Pancreas (tissue), 10 donors: ENCODE measurements around the gene EGFR. TPM values are rescaled to one million over a fixed set of nuclear protein-coding genes. Genes with fewer than 3 reads are reported as not detected.

Experiments used
- ATAC-seq, 4 donors: fragments of 200-7000 bp; cut with Tn5 transposase; one replicate each; pipeline versions ENCODE4 v1.8.0 to v1.9.1; 2020; ENCODE audit warnings: mild to moderate bottlenecking in 4 of 4, moderate library complexity in 4 of 4
- DNase-seq, 6 donors: peaks; one replicate each; pipeline ENCODE4 v3.0.0-alpha.2; 2020
- FAIRE-seq: peaks from 2 replicates; lab custom pipeline; 2012; peaks lifted over from hg19 to GRCh38; lab: Jason Lieb, UNC
- H3K27ac ChIP-seq, 4 donors: fragments of 200-600 bp; sonication (generic); 1 replicate in 3 of 4; 2 replicates in 1 of 4; pipeline versions ENCODE4 v1.5.0 to v1.8.0; 2020
- H3K27me3 ChIP-seq, 4 donors: fragments of 200-600 bp; one replicate each; pipeline ENCODE4 v1.8.0; 2021
- H3K36me3 ChIP-seq, 3 donors: fragments of 200-600 bp; sonication (generic) in 1 of 3; one replicate each; pipeline versions ENCODE4 v1.5.0 to v1.8.0; 2020 to 2021
- H3K4me1 ChIP-seq, 3 donors: fragments of 200-600 bp; one replicate each; pipeline ENCODE4 v1.8.0; 2021
- H3K4me3 ChIP-seq, 4 donors: fragments of 200-600 bp; sonication (generic) in 2 of 4; one replicate each; pipeline versions ENCODE4 v1.5.0 to v1.8.0; 2020 to 2021
- H3K9me3 ChIP-seq, 4 donors: fragments of 200-600 bp; one replicate each; pipeline ENCODE4 v1.8.0; 2021
- WGBS, 2 donors: extraction: QIAGEN DNeasy Blood & Tissue Kit; methylation state at CpG; one replicate each; pipeline ENCODE4 v1.1.7; 2013; 5-methylcytosine and 5-hydroxymethylcytosine counted together
- intact Hi-C, 3 donors: fragments of 100-400 bp; cut with DNase I; formaldehyde crosslinking; loops; one replicate each; pipeline versions ENCODE4 v1.11.1 to v1.14.2; 2022
- polyA plus RNA-seq, 2 donors: library from polyadenylated mRNA; stranded (reverse); fragments of 200-250 nt; gene quantifications; one replicate each; pipeline ENCODE4 v1.2.3, GENCODE V29; 2013
- total RNA-seq, 6 donors: library from RNA; stranded (reverse); fragmentation: NEBNext Ultra II Directional in 4 of 6; extraction: Animal tissue kit (Norgen Biotek cat#: 25700) in 4 of 6; gene quantifications; one replicate each; pipeline versions ENCODE4 v1.2.1 to v1.2.4, GENCODE V29; 2021 to 2023
- TF ChIP-seq, protein P1 (sequence below), 4 donors: fragments of 200-600 bp; sonication (generic) in 3 of 4; IDR thresholded peaks; one replicate each; pipeline versions ENCODE4 v1.5.0 to v1.8.0; 2021; ENCODE audit warnings: antibody characterized with exemption in 4 of 4
- donor health status: healthy with polysubstance abuse.
- donor health status: DM: no; HTN: no; CAD: no; lungs with moderate emphysema.
- donor health status: DM: no; HTN: no; CAD: no.
- donor health status: control.
- donor health status: control.
- donor health status: Bipolar disorder and iron deficiency.
- donor health status: DM: yes; HTN: yes; CAD: no.
- donor health status: DM: no; HTN: no; CAD: no.
- donor health status: DM: no; HTN: no; CAD: no.
- donor health status: DM: yes; HTN: yes; CAD: no.

The EGFR gene
- total and polyA plus RNA-seq, 8 donors, result 5.5 to 38.8 (median 30.3) TPM

DNA sequence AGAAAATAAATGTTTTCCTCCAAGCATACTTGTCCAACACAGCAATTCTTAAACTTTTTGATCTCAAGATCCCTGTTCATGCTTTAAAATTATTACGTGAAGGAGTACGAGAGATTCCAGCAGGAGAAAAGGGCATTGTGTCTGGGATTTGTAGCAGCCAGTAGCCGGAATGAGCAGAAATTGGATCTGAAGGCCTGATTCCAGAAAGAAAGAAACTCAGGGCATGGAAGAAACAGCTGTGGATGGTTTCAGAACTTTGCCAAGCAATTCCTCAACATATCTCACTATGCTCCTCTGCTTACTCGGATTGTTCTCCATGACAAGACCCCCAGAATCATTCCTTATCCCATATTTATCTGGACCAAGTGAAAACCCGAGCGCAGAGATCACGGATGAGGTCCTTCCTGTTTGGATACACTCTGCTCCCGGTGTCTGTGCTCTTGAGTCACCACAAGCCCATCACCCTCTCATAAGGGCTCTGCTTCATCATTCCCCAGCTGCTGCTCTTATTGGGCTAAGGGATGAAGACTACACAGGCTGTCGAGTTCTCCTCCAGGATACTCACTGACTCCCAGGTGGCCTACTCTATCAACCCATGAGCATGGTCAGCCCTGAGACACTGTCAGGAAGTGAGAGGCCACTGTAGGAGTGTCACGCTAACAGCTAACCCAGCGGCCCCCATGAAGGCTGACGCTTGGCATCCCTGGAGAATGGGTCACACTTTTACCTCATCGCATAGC, 225.4 kb downstream of the EGFR start:
- 86 to 87% methylated on average over 13 of the region's 13 CpGs for WGBS, 2 donors
- FAIRE-seq, result no peak

DNA sequence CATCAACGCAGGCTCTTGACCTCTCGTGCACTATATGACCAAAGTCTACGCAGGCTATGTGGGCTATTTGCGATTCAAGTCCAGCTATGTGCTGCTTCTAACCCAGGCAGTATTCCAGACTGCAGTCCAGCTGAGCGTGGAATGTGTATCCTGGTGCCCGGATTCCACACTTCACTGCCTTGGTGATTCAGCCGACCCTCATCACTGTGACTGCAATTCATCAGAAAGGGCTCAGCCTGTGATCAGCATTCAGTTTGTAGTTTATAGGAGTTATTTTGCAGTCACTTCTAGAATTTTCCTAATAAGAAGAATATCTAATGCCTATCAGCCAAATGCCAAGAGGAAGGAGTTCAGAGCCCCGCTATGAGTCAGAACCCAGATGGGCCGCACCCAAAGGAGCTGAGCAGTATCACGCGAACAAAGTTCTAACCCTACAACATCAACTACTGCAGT, 226.5 kb downstream of the EGFR start:
- no peaks in the 10 kb centered on the region for H3K36me3 ChIP-seq
- H3K4me3 ChIP-seq, result no peak overlapping the region
- no peaks in the 10 kb centered on the region for H3K27me3 ChIP-seq
- TF ChIP-seq, protein P1, sequence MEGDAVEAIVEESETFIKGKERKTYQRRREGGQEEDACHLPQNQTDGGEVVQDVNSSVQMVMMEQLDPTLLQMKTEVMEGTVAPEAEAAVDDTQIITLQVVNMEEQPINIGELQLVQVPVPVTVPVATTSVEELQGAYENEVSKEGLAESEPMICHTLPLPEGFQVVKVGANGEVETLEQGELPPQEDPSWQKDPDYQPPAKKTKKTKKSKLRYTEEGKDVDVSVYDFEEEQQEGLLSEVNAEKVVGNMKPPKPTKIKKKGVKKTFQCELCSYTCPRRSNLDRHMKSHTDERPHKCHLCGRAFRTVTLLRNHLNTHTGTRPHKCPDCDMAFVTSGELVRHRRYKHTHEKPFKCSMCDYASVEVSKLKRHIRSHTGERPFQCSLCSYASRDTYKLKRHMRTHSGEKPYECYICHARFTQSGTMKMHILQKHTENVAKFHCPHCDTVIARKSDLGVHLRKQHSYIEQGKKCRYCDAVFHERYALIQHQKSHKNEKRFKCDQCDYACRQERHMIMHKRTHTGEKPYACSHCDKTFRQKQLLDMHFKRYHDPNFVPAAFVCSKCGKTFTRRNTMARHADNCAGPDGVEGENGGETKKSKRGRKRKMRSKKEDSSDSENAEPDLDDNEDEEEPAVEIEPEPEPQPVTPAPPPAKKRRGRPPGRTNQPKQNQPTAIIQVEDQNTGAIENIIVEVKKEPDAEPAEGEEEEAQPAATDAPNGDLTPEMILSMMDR (IDR thresholded peaks at IDR 0.05), result no peak
- no peaks in the 10 kb centered on the region for H3K9me3 ChIP-seq
- DNase-seq (no peak), FAIRE-seq (no peak), ATAC-seq (peak in 1 of 4 donors; percentile 38)
- intact Hi-C loops, result no loop called here
- no peaks in the 10 kb centered on the region for H3K4me1 ChIP-seq
- 83 to 92% methylated on average over 11 of the region's 11 CpGs for WGBS, 2 donors
- H3K27ac ChIP-seq, result no peak overlapping the region

More for the DNA sequence above, 225.4 kb downstream of the EGFR start:
- intact Hi-C loops, result no loop called here
- Histone ChIP-seq H3K27ac (no peak overlapping the region), H3K9me3 (no peaks in the 10 kb centered on the region), H3K27me3 (no peaks in the 10 kb centered on the region), H3K36me3 (no peaks in the 10 kb centered on the region), H3K4me3 (no peak overlapping the region), H3K4me1 (no peaks in the 10 kb centered on the region)
- DNase-seq, result no peak
- TF ChIP-seq, protein P1 (IDR thresholded peaks at IDR 0.05), result no peak
- no peak for ATAC-seq

DNA sequence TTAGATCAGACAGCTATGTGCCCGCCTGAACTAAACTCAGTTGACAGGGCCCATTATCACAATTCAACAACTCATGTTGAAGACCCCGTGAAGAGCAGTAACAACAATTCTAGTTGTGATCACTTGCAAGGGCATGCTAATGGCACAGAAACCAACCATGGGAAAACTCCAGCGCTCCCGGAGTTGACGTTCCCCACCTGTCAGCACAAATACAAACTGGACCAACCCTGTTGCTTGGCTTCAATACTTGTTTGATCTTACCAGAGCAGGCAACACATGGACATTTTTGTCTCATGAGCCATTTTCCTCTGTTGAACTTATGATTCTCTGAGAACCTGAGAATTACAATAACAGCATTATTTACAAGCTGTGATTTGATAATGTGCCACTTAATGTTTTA, 227.4 kb downstream of the EGFR start:
- DNase-seq (no peak), ATAC-seq (no peak), FAIRE-seq (no peak)
- TF ChIP-seq, protein P1 (IDR thresholded peaks at IDR 0.05), result no peak
- 77 to 78% methylated on average over 5 of the region's 5 CpGs for WGBS, 2 donors
- no peak overlapping the region for H3K4me3 ChIP-seq
- no peaks in the 10 kb centered on the region for H3K27me3 ChIP-seq
- H3K9me3 ChIP-seq, result no peaks in the 10 kb centered on the region
- intact Hi-C loops, result no loop called here
- H3K4me1 ChIP-seq, result no peaks in the 10 kb centered on the region
- H3K36me3 ChIP-seq, result no peaks in the 10 kb centered on the region
- no peak overlapping the region for H3K27ac ChIP-seq

DNA sequence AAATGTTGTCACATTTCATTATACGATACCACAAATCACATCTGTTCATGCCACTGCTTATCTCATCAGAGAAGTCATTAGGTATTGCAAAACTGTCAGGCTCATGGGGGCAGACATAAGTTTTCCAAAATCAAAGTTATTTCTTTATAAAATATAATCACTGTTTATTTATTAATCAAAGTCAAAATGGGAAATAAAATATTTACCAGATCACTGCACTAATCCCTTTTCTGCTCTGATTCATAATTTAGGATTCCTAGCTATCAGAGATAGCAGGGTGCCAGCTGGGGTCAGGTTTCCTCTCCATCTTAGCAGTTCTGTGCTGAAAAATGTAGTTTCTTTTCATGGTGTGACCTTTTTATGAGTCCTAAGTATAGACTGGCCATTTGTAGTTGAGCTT, 228.6 kb downstream of the EGFR start:
- Histone ChIP-seq H3K27me3 (no peaks in the 10 kb centered on the region), H3K4me3 (no peak overlapping the region), H3K9me3 (no peaks in the 10 kb centered on the region), H3K4me1 (no peaks in the 10 kb centered on the region), H3K27ac (no peak overlapping the region), H3K36me3 (no peaks in the 10 kb centered on the region)
- DNase-seq (no peak), FAIRE-seq (no peak), ATAC-seq (no peak)
- WGBS, 2 donors, result 53 to 62% methylated on average over 1 of the region's 1 CpG
- intact Hi-C loops, result no loop called here
- TF ChIP-seq, protein P1 (IDR thresholded peaks at IDR 0.05), result no peak

DNA sequence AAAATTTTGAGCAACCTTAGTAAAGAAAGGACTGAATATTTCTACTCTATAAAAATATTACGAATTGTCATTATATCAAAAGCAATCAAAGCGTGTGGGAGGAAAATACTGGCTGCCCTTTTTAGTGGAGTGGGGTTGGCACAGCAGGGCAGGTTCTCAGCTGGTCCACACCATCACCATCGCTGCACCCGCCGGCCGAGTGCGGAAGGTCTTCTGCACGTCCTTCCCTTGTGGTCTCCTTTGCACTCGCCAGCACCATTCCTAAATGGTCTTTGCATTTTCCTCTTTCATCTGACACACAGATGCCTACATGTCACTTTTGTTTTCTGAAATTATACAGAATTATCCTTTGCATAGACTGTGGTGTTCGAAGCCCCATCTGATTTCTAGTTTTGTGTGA, 229.7 kb downstream of the EGFR start:
- ATAC-seq (no peak), FAIRE-seq (no peak), DNase-seq (no peak)
- Histone ChIP-seq H3K27me3 (no peaks in the 10 kb centered on the region), H3K36me3 (no peaks in the 10 kb centered on the region), H3K27ac (no peak overlapping the region), H3K9me3 (no peaks in the 10 kb centered on the region), H3K4me3 (no peak overlapping the region), H3K4me1 (no peaks in the 10 kb centered on the region)
- 87 to 91% methylated on average over 10 of the region's 10 CpGs for WGBS, 2 donors
- TF ChIP-seq, protein P1 (IDR thresholded peaks at IDR 0.05), result no peak
- intact Hi-C loops, result no loop called here
